Right hindlimb (tissue), 1 donor: ENCODE data around the gene ATP5MK.
"Not testable (repeated sequence)": the region's sequence is repeated elsewhere in the genome, so short reads cannot be mapped to it uniquely, and the experiment has no call there.

Source experiments
- DNase-seq: peaks from one replicate; pipeline ENCODE4 v3.0.0-alpha.2; 2018

ATP5MK gene

GRCh38 chr10:103395754-103396066 is 565 bp downstream of the ATP5MK start:
- peak; percentile 34 for DNase-seq

- no peak for DNase-seq
Measured at GRCh38 chr10:103394180-103394579, 2.1 kb downstream of the ATP5MK start.

- DNase-seq = no peak
Measured at GRCh38 chr10:103382769-103383168, 13.5 kb downstream of the ATP5MK start.

- no peak for DNase-seq
Measured at GRCh38 chr10:103374263-103374662, 22.0 kb downstream of the ATP5MK start.

GRCh38 chr10:103373544-103373943 is 22.7 kb downstream of the ATP5MK start:
- no peak for DNase-seq

GRCh38 chr10:103367782-103368518 is 28.3 kb downstream of the ATP5MK start, which contains the start of gene TAF5:
Gene TAF5, plus strand, starts transcription at chr10:103367976. Its CDS starts 14 bp downstream, at chr10:103367990.
- DNase-seq = peak; percentile 95

- DNase-seq = no peak
Measured at GRCh38 chr10:103367379-103367781, 28.9 kb downstream of the ATP5MK start.

- DNase-seq = not testable (repeated sequence)
Measured at GRCh38 chr10:103360791-103361190, 35.5 kb downstream of the ATP5MK start.

GRCh38 chr10:103359493-103359892 is 36.8 kb downstream of the ATP5MK start:
- not testable (repeated sequence) for DNase-seq

GRCh38 chr10:103355906-103356599 is 40.2 kb downstream of the ATP5MK start:
- DNase-seq = no peak

GRCh38 chr10:103354567-103354966 is 41.7 kb downstream of the ATP5MK start:
- not testable (repeated sequence) for DNase-seq

- no peak for DNase-seq
Measured at GRCh38 chr10:103353281-103353680, 43.0 kb downstream of the ATP5MK start.

GRCh38 chr10:103350517-103351260 is 45.6 kb downstream of the ATP5MK start, which contains the start of gene PCGF6:
Gene PCGF6, minus strand, starts transcription at chr10:103351140. Its CDS starts 74 bp downstream, at chr10:103351066.
- DNase-seq = peak; percentile 93

- DNase-seq = no peak
Measured at GRCh38 chr10:103350175-103350516, 46.1 kb downstream of the ATP5MK start.
